ENCODE data around the gene CSE1L. TPM values are rescaled to one million over a fixed set of nuclear protein-coding genes. Genes with fewer than 3 reads are reported as not detected.

Gene CSE1L
- total RNA-seq, 1 experiment from 2014 or later = 246 TPM

DNA sequence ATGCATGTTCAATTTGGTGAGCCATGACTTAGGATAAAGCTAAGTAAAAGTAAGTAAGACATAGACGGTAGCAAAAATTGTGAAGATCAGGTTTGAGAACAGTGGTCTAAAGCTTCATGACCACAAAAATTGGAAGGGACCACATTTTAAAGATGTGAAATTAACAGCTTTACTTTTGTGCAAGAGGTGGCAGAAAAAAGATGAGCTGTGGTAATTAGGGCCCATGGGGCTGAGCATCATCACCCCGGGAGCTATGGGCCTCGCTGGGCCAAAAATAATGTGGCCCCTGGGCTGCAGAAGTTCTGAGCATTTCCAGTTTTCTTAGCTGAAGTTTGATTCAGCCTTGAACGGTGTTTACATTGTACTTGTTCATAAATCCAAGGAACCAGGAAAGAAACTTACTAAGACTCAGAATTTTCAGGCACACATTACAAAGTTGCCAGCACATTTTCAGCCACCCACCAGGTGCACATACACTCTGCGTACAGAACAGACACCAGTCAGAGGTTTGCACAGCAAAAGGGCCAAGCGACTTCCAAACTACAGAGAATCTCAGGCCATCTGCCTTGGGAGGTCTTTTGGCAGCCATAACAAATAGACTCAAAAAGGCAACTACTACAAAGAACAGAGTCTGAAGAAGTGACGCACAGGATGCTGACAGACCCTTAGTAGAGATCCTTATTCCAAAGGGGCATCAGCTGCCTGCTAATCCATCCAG lies 57.7 kb downstream of the CSE1L start:
- H4K5ac ChIP-seq (ENCODE audit: insufficient read length, low read depth, low read length) = no peak overlapping the region
- H2AK5ac ChIP-seq (ENCODE audit: insufficient read length, low read length) = no peak overlapping the region
- H3K23me2 ChIP-seq (ENCODE audit: insufficient read length, low read depth, low read length, poor library complexity, severe bottlenecking) = no peaks in the 10 kb centered on the region
- Mint-ChIP-seq H3K4me1 (peaks cover 6 to 8% of the 10 kb centered on the region in 2 experiments; a peak in 3 of 4 replicates), H3K27ac (peak overlapping the region in 1 of 3 experiments; percentile 81; a peak in 3 of 7 replicates), H3K4me3 (no peak overlapping the region), H3K36me3 (ENCODE audit: insufficient read depth in 1 of 3, low read depth in 3 of 3) (peaks cover 32 to 57% (median 48%) of the 10 kb centered on the region in 3 experiments; a peak in 6 of 7 replicates), H3K27me3 (ENCODE audit: low read depth) (no peaks in the 10 kb centered on the region; the same call in 1 of the 2 replicates), H3K9me3 (no peaks in the 10 kb centered on the region)
- no peak overlapping the region for H3K23ac ChIP-seq (ENCODE audit: insufficient read length, low read depth, low read length)
- no peak for TF ChIP-seq CTCF (conservative IDR thresholded peaks at IDR 0.05)
- H2BK15ac ChIP-seq (ENCODE audit: low read depth, low read length) = no peak overlapping the region
- no peak overlapping the region for H2BK12ac ChIP-seq (ENCODE audit: insufficient read length, low read depth, low read length)
- H3K79me2 ChIP-seq (ENCODE audit: insufficient read depth, low read length) = no peaks in the 10 kb centered on the region
- no peak overlapping the region for H4K8ac ChIP-seq (replicated peaks; ENCODE audit: insufficient read length, low read depth, low read length)
- H3K56ac ChIP-seq (ENCODE audit: insufficient read length, low read depth, low read length) = no peak overlapping the region
- no peak overlapping the region for H3K18ac ChIP-seq (ENCODE audit: insufficient read length, low read depth, low read length)
- H4K91ac ChIP-seq (ENCODE audit: insufficient read length, low read depth, low read length) = no peak overlapping the region
- no peak overlapping the region for H2BK20ac ChIP-seq (ENCODE audit: low read depth, low read length, poor library complexity, severe bottlenecking)
- H3K79me1 ChIP-seq (ENCODE audit: insufficient read depth, low read depth, low read length, poor library complexity, severe bottlenecking) = no peaks in the 10 kb centered on the region
- H3K14ac ChIP-seq (ENCODE audit: insufficient read depth, low read length) = no peak overlapping the region
- no peak overlapping the region for H2BK120ac ChIP-seq (ENCODE audit: low read depth, low read length, poor library complexity, severe bottlenecking)
- H3K4me1 ChIP-seq (ENCODE audit: insufficient read depth, low read length) = no peaks in the 10 kb centered on the region
- H2AFZ ChIP-seq (ENCODE audit: low read length) = no peak overlapping the region
- H3K4me2 ChIP-seq (ENCODE audit: insufficient read depth, insufficient read length, low read length) = no peak overlapping the region
- H3K27me3 ChIP-seq (ENCODE audit: insufficient read depth, low read length) = no peaks in the 10 kb centered on the region
- WGBS (ENCODE audit: extremely low coverage, insufficient read length, low lambda C conversion rate) = no CpG with 5 or more reads among the region's 7 CpGs
- H3T11ph ChIP-seq (ENCODE audit: low read length) = no peak overlapping the region
- no peak overlapping the region for H3K9ac ChIP-seq (ENCODE audit: extremely low read depth, insufficient read length, low read length)
- H4K20me1 ChIP-seq (ENCODE audit: control insufficient read depth, insufficient read depth, insufficient read length) = no peaks in the 10 kb centered on the region
- no peak for DNase-seq
- H3K27ac ChIP-seq (ENCODE audit: insufficient read length, low read depth, low read length) = no peak overlapping the region
- no peaks in the 10 kb centered on the region for H3K9me3 ChIP-seq (ENCODE audit: control insufficient read depth, low read depth, low read length)
- H2BK5ac ChIP-seq (ENCODE audit: insufficient read length, low read length) = no peak overlapping the region
- no peak overlapping the region for H3K4ac ChIP-seq (ENCODE audit: low read depth, low read length)

Measured in H9 (cell line).